ENCODE measurements around the gene MFAP4. TPM values are rescaled to one million over a fixed set of nuclear protein-coding genes. Genes with fewer than 3 reads are reported as not detected.

MFAP4 gene
- total and polyA plus RNA-seq, 9 of the 15 experiments (the other 6 are each of a cell fraction or from before 2014, with no cell fraction given) = 0.07 to 0.24 TPM; not detected in 7

GRCh38 chr17:19346351-19347255 lies 40.4 kb downstream of the MFAP4 start (continued):
- no peak for TF ChIP-seq MGA (IDR thresholded peaks at IDR 0.05)
- 0 out of 2 replicates have a peak, but pooled peaks have one; percentile 16 for TF ChIP-seq JUN (IDR thresholded peaks at IDR 0.05; ENCODE audit: borderline replicate concordance, low read depth, low read length)
- no peak for TF ChIP-seq JUN (CRISPR knock-in tag; IDR thresholded peaks at IDR 0.05; ENCODE audit: borderline replicate concordance)
- TF ChIP-seq TEAD4 (IDR thresholded peaks at IDR 0.05; ENCODE audit: low read length) = peak; percentile 34; the same call in 1 of the 2 replicates
- no peak for TF ChIP-seq TEAD4 (CRISPR knock-in tag; IDR thresholded peaks at IDR 0.05; ENCODE audit: borderline replicate concordance)
- peak; percentile 67; the same call in 1 of the 2 replicates for TF ChIP-seq SMARCC2 (IDR thresholded peaks at IDR 0.05; ENCODE audit: low read depth)
- TF ChIP-seq BACH1 (tag; IDR thresholded peaks at IDR 0.05) = 0 out of 2 replicates have a peak, but pooled peaks have one; percentile 36
- TF ChIP-seq ZNF431 (CRISPR knock-in tag; IDR thresholded peaks at IDR 0.05) = no peak
- TF ChIP-seq NFE2L1 (tag; IDR thresholded peaks at IDR 0.05; ENCODE audit: borderline replicate concordance, low read depth) = peak; percentile 49; the same call in 1 of the 2 replicates
- peak; percentile 82 for TF ChIP-seq ATF3 (IDR thresholded peaks at IDR 0.05)
- no peak for TF ChIP-seq ATF3 (CRISPR knock-in tag; conservative IDR thresholded peaks at IDR 0.05)
- TF ChIP-seq BRD4 (IDR thresholded peaks at IDR 0.05) = no peak
